ENCODE measurements around the gene SNRPA. TPM values are rescaled to one million over a fixed set of nuclear protein-coding genes. Genes with fewer than 3 reads are reported as not detected.

SNRPA gene
- total RNA-seq, 4 donors from 2014 or later, result 12.8 to 70.2 (median 19.0) TPM

GRCh38 chr19:40785526-40785925 lies 34.5 kb downstream of the SNRPA start:
- Histone ChIP-seq H3K9me3 (no peaks in the 10 kb centered on the region), H3K27ac (no peak overlapping the region), H3K4me1 (no peaks in the 10 kb centered on the region), H3K27me3 (no peaks in the 10 kb centered on the region), H3K4me3 (no peak overlapping the region), H3K36me3 (no peaks in the 10 kb centered on the region)
- no peak for DNase-seq
- intact Hi-C loops (cut with DNase I; ENCODE audit: low total_unique reads), result no loop called here
- TF ChIP-seq CTCF (IDR thresholded peaks at IDR 0.05) (no peak), POLR2A (IDR thresholded peaks at IDR 0.05) (no peak)

- intact Hi-C loops (cut with DNase I; ENCODE audit: low total_unique reads), result no loop called here
- H3K36me3 ChIP-seq, result no peaks in the 10 kb centered on the region
- DNase-seq, result no peak
- no peak for TF ChIP-seq CTCF (IDR thresholded peaks at IDR 0.05)
- TF ChIP-seq POLR2A (IDR thresholded peaks at IDR 0.05), result no peak
- H3K4me1 ChIP-seq, result no peaks in the 10 kb centered on the region
- H3K27ac ChIP-seq, result no peak overlapping the region
- no peaks in the 10 kb centered on the region for H3K9me3 ChIP-seq
- H3K27me3 ChIP-seq, result no peaks in the 10 kb centered on the region
- H3K4me3 ChIP-seq, result no peak overlapping the region
Observed at GRCh38 chr19:40786060-40787037, 35.3 kb downstream of the SNRPA start.

- H3K36me3 ChIP-seq, result no peaks in the 10 kb centered on the region
- TF ChIP-seq CTCF (IDR thresholded peaks at IDR 0.05), result no peak
- TF ChIP-seq POLR2A (IDR thresholded peaks at IDR 0.05), result no peak
- no peak for DNase-seq
- H3K27ac ChIP-seq, result no peak overlapping the region
- no peaks in the 10 kb centered on the region for H3K4me1 ChIP-seq
- H3K27me3 ChIP-seq, result no peaks in the 10 kb centered on the region
- H3K9me3 ChIP-seq, result no peaks in the 10 kb centered on the region
- intact Hi-C loops (cut with DNase I; ENCODE audit: low total_unique reads), result no loop called here
- no peak overlapping the region for H3K4me3 ChIP-seq
Observed at GRCh38 chr19:40791349-40791748, 40.3 kb downstream of the SNRPA start.

- Histone ChIP-seq H3K27ac (no peak overlapping the region), H3K4me1 (no peaks in the 10 kb centered on the region), H3K27me3 (no peaks in the 10 kb centered on the region), H3K9me3 (no peaks in the 10 kb centered on the region), H3K4me3 (no peak overlapping the region), H3K36me3 (no peaks in the 10 kb centered on the region)
- no peak for DNase-seq
- TF ChIP-seq CTCF (IDR thresholded peaks at IDR 0.05) (no peak), POLR2A (IDR thresholded peaks at IDR 0.05) (no peak)
- intact Hi-C loops (cut with DNase I; ENCODE audit: low total_unique reads), result no loop called here
Observed at GRCh38 chr19:40791996-40792395, 41.0 kb downstream of the SNRPA start.

Data from uterus (tissue), 4 donors.